ENCODE measurements around the gene IDS.
"Not testable (repeated sequence)": the region's sequence is repeated elsewhere in the genome, so short reads cannot be mapped to it uniquely, and the experiment has no call there.

IDS gene, protein sequence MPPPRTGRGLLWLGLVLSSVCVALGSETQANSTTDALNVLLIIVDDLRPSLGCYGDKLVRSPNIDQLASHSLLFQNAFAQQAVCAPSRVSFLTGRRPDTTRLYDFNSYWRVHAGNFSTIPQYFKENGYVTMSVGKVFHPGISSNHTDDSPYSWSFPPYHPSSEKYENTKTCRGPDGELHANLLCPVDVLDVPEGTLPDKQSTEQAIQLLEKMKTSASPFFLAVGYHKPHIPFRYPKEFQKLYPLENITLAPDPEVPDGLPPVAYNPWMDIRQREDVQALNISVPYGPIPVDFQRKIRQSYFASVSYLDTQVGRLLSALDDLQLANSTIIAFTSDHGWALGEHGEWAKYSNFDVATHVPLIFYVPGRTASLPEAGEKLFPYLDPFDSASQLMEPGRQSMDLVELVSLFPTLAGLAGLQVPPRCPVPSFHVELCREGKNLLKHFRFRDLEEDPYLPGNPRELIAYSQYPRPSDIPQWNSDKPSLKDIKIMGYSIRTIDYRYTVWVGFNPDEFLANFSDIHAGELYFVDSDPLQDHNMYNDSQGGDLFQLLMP

GRCh38 chrX:149504915-149505651 is at the start of gene IDS:
TSS of gene IDS (minus strand) at chrX:149505306. CDS start at chrX:149505137, 169 bp downstream.
- DNase-seq, result peak; percentile 88

DNA sequence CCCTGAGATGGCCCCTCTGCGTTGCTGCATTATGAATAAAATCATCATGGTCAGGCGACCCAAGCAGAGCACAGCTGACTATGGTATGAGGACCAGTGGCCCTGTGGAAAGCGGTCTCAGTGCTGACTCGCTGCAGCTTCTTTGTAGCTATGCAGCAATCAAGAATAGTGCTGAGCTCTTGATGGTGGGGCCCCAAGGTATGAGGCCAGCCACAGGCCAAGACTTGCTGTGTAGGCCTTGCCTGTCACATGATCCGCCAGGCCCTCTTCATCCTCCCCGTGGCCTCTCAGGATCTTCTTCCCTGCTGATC is 46.8 kb upstream of the IDS start:
- not testable (repeated sequence) for DNase-seq

DNA sequence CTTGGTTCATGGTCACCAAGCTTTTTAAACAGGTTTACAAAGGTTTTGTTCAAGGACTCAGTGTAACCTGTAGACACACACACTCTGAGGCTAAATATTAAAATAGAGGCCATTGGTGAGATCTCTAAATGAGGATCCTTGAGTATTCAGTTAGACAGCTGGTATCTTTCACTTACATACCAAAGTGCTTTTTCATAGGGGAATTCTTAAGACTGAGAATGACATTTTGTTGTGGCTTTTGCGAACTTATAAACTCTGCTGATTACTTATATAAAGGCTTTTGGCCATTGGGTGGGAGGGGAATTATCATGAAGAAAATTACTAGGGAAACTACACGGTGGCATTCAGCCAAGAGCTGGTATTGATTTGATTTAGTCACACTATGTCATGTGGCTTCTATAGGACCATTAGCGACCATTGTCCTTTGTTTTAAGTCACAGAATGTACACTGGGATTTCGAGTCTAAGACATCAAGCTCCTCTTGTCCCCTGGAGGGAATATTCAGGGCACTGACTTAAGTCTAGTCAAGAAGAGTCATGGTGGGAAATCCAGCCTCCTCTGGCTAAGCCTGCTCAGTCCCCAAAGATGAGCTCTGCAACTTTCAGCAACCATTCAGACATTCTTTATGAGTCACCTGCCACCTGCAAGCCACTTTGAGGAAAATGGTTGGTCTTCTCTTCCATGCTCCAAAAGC is 46.3 kb upstream of the IDS start:
- not testable (repeated sequence) for DNase-seq

DNA sequence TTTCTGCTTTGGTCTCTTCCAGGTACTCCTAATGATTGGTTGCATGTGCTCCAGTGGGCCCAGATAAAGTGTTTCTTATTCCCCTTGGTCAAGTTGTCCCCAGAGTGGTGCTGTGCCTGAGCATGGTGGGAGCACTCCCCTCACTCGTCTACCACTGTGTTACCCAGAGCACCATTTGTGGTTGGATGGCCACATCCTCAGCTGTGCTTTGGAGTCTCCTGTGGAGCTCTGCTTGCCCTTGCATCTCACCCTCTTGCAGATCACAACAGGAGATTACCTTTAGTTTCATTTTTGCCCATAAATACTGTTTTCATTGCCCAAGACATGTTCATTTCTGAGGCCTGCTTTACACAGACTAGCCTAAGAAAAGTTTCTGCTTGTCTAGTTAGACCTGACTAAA is 45.3 kb upstream of the IDS start:
- DNase-seq, result peak; percentile 10

DNA sequence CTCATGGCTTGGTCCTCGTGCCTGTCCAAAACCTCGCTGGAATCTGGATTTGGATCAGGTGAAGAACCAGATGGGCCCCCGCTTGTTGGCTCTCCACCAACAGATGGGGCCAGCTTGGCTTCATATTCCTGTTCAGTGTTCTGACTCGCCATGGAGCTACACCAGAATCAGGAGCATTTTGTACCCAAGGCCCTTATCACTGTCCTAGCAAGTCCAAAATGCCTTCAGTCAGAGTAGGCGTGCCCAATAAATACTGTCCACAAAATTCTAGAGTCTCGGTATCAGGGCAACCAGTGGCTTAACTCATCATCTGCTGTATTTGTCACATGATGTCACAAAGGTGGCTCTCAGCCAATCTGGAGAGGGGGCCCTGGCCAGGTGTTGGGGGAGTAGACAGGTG is 44.6 kb upstream of the IDS start, which contains the start of gene HSFX3:
TSS of gene HSFX3 (minus strand) at position 224 of the 400 bp plus-strand sequence. CDS start at position 152, 72 bp downstream.
- not testable (repeated sequence) for DNase-seq

DNA sequence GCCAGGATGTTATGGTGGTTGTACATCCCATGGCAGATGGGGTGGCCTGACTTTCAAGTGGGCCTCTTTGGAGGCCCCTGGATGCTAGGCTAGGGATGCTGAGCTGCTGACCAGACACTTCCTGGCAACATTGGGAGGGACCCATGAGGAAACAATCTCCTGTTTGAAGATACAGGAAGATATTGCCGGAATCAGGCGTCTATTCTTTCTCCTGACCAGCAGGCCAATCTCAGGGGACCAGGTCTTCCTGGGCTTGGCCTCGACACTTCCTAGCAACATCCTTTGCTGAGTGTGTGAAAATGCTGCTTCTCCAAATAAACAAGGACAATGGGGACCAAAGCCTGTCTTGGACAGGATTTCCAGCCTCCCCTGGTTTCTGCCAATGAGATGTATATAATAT is 42.7 kb upstream of the IDS start:
- DNase-seq, result not testable (repeated sequence)

DNA sequence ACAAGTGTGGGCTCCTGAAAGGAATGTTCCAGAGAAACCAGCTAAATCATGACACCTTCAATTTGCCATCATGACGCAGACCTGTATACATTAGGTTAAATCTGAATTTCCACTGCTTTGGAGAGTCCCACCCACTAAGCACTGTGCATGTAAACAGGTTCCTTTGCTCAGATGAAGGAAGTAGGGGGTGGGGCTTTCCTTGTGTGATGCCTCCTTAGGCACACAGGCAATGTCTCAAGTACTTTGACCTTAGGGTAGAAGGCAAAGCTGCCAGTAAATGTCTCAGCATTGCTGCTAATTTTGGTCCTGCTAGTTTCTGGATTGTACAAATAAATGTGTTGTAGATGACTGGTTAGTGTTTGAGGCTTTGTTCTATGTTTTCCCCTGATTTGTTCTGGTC is 41.9 kb upstream of the IDS start:
- not testable (repeated sequence) for DNase-seq

GRCh38 chrX:149545545-149546543 is 40.7 kb upstream of the IDS start:
- DNase-seq, result not testable (repeated sequence)

DNA sequence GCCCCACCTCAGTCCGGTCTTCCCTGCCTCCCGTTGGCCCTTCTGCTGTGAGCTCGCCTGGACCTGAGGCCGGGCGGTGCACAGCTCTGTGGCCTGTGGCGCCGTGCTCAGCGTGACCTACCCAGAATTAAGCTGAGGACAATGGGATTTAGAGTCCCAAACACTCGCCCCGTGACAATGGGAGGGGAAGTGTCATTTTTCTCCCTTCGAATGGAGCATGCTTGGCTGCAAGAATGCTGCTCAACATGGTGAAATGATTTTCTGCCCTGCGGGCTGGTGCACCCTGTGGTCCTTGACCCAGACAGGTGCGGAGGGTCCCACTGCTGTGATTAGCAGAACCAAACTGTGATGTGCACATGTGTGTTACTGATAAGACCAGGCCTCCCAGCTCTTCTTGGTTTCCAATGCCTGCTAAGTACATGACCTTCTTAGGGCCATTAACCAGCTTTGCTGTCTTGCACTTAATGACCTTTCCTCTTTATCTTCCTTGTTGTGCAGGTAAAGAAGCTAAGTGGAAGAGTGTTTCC is 36.5 kb upstream of the IDS start:
- DNase-seq, result no peak

- DNase-seq, result peak; percentile 93
Measured at GRCh38 chrX:149540621-149541520, 35.8 kb upstream of the IDS start, which contains the start of gene EOLA1. TSS of gene EOLA1 (plus strand) at chrX:149541012. CDS start at chrX:149545631, 4,619 bp downstream.

- peak; percentile 89 for DNase-seq
Measured at GRCh38 chrX:149540131-149540620, 35.1 kb upstream of the IDS start.

DNA sequence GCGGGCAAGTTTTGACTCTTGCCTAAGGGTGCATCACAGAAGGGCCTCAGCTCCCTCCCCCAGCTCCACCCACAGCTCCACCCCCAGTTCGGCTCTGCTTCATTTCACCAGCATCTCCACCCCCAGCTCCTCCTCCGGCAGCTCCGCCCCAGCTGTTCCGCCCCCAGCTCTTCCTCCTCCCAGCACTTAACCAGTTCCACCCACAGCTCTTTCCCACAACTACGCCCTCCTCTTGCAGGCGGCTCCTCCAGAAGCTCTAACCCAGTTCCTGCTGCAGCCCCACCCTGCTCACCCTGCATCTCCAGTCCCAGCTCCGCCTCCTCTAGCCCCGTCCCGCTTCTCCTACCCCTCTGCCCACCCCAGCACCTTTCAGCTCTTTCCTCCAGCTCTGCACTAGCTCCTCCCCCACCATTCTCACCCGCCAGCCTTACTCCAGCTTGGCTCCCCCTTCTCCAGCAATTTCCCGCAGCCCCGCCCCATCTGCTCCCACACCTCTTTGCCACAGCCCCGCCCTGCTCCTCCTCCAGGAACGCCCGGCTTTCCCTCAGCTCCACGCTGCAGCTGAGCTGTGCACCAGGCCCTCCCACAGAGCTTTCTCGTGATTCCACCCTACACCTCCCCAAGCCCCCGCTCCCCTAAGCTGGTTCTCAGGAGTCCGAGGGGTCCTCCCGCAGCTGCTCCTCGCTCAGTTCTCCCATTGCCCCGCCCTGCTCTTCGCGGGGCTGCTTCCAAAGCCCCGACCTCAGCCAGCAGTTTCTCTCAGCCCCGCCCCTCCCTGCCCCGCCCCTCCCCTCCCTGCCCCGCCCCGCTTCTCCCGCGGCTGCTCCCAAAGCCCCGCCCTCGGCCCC is 34.4 kb upstream of the IDS start:
- peak; percentile 94 for DNase-seq

DNA sequence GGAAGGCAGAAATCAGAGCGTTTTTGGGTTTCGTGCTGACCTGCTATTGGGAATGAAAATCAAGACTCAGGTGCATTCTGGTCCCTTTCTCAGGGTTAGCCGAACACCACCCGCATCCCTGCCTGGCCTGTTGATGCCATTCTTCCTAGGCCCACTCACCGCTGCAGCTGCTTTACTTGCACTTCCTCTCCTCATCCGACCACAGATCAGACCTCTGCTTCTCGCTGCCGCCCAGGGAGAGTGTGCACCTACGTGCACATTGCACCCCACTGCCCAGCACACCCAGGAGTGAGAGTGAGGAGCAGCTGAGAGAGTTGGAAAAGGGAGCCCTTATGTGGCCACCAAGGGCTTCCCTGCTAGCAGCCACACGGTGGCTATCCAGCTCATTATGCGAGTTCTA is 32.4 kb upstream of the IDS start:
- not testable (repeated sequence) for DNase-seq

DNA sequence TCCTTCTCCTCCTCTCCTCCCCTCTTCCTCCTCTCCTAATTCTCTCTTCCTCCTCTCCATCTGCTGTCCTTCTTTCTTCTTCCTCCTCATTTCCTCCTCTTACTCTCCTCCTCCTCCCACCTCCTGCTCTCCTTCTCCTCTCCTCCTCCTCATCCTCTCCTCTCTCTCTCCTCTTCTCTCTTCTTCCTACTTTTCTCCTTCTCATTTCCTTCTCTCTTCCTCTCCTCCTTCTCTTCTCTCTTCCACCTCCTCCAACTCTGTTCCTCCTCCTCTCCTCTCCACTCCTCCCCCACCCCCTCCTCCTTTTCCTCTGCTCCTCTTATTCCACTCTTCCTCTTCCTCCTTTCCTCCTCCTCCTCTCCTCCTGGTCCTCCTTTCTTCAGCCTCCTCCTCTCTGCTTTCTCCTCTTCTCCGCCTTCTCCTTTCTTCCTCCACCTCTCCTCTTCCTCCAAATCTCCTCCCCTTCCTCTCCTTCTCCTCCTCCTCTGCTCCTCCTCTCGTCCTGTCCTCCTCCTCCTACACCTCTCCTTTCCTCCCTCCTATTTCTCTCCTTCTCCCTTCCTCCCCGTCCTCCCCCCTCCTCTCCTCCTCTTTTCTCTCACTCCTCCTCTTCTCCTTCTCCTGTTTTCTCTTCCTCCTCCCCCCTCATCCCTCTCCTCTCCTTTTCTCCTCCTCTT is 30.0 kb upstream of the IDS start:
- not testable (repeated sequence) for DNase-seq

GRCh38 chrX:149533999-149534398 is 28.9 kb upstream of the IDS start:
- DNase-seq, result not testable (repeated sequence)

GRCh38 chrX:149532868-149533267 is 27.8 kb upstream of the IDS start:
- DNase-seq, result not testable (repeated sequence)

DNA sequence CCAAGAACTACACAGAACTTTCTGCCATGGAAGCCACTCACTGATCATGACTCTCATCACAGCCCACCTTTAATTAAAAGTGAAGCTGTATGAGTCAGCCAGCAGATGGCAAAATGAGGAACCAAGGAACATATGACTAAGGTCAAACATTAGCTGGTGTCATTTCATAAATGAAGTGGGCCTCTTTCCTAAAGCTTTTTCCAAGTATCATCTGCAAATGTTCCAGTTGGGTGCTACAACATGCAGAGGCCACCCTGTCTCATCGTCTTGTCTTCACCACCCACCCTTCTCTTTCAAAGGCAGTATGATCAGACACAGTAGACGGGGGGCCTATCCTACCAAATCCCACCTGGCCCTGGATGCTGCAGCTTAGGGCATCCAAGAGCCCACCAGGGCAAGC is 26.5 kb upstream of the IDS start:
- DNase-seq, result no peak

GRCh38 chrX:149528381-149528780 is 23.3 kb upstream of the IDS start:
- no peak for DNase-seq

GRCh38 chrX:149527705-149528104 is 22.6 kb upstream of the IDS start:
- DNase-seq, result peak; percentile 58
